Measurements from ENCODE around the gene LGI2. TPM values are rescaled to one million over a fixed set of nuclear protein-coding genes. Genes with fewer than 3 reads are reported as not detected.
"Not testable (repeated sequence)": the region's sequence is repeated elsewhere in the genome, so short reads cannot be mapped to it uniquely, and the experiment has no call there.

Gene LGI2
- total RNA-seq, 4 donors from 2014 or later: 0.04 to 0.52 (median 0.22) TPM

GRCh38 chr4:25021216-25021615, 9.5 kb downstream of the LGI2 start:
- TF ChIP-seq POLR2A (IDR thresholded peaks at IDR 0.05) (no peak), CTCF (IDR thresholded peaks at IDR 0.05) (no peak)
- 45 to 55% methylated on average over 2 of the region's 2 CpGs for WGBS, 2 donors
- intact Hi-C loops (cut with DNase I; ENCODE audit: low total_unique reads): no loop called here
- DNase-seq (ENCODE audit: low spot score in 2 of 2): no peak
- no peak overlapping the region for H3K4me3 ChIP-seq (ENCODE audit: low read depth, poor library complexity, severe bottlenecking)

- TF ChIP-seq CTCF (IDR thresholded peaks at IDR 0.05) (no peak), POLR2A (IDR thresholded peaks at IDR 0.05) (no peak)
- H3K4me3 ChIP-seq (ENCODE audit: low read depth, poor library complexity, severe bottlenecking): no peak overlapping the region
- intact Hi-C loops (cut with DNase I; ENCODE audit: low total_unique reads): no loop called here
- 21 to 63% methylated on average over 5 of the region's 5 CpGs for WGBS, 2 donors
- DNase-seq (ENCODE audit: low spot score in 2 of 2): no peak
These were observed 10.5 kb downstream of the LGI2 start for GRCh38 chr4:25020236-25020635.

- H3K4me3 ChIP-seq (ENCODE audit: low read depth, poor library complexity, severe bottlenecking): no peak overlapping the region
- TF ChIP-seq POLR2A (IDR thresholded peaks at IDR 0.05) (no peak), CTCF (IDR thresholded peaks at IDR 0.05) (no peak)
- intact Hi-C loops (cut with DNase I; ENCODE audit: low total_unique reads): no loop called here
- WGBS, 2 donors: 92 to 98% methylated on average over 2 of the region's 2 CpGs
- no peak for DNase-seq (ENCODE audit: low spot score in 2 of 2)
These were observed 11.2 kb downstream of the LGI2 start for GRCh38 chr4:25019501-25019900.

GRCh38 chr4:25015012-25015411, 15.7 kb downstream of the LGI2 start:
- TF ChIP-seq POLR2A (IDR thresholded peaks at IDR 0.05) (no peak), CTCF (IDR thresholded peaks at IDR 0.05) (no peak)
- DNase-seq (ENCODE audit: low spot score in 2 of 2): no peak
- 61 to 64% methylated on average over 3 of the region's 3 CpGs for WGBS, 2 donors
- intact Hi-C loops (cut with DNase I; ENCODE audit: low total_unique reads): no loop called here
- no peak overlapping the region for H3K4me3 ChIP-seq (ENCODE audit: low read depth, poor library complexity, severe bottlenecking)

- 63 to 65% methylated on average over 1 of the region's 1 CpG for WGBS, 2 donors
- DNase-seq (ENCODE audit: low spot score in 2 of 2); H3K4me3 ChIP-seq (ENCODE audit: low read depth, poor library complexity, severe bottlenecking); intact Hi-C loops (cut with DNase I; ENCODE audit: low total_unique reads): not testable (repeated sequence)
These were observed 16.1 kb downstream of the LGI2 start for GRCh38 chr4:25014662-25014983.

GRCh38 chr4:25013756-25014661, 16.7 kb downstream of the LGI2 start:
- 38 to 43% methylated on average over 9 of the region's 9 CpGs for WGBS, 2 donors
- DNase-seq (ENCODE audit: low spot score in 2 of 2): no peak
- intact Hi-C loops (cut with DNase I; ENCODE audit: low total_unique reads): no loop called here
- TF ChIP-seq CTCF (IDR thresholded peaks at IDR 0.05) (no peak), POLR2A (IDR thresholded peaks at IDR 0.05) (no peak)
- no peak overlapping the region for H3K4me3 ChIP-seq (ENCODE audit: low read depth, poor library complexity, severe bottlenecking)
